BLaER1 (cell line): ENCODE measurements around the gene MAGI3.
"Not testable (repeated sequence)": the region's sequence is repeated elsewhere in the genome, so short reads cannot be mapped to it uniquely, and the experiment has no call there.

Source experiments
- H3K27ac ChIP-seq: shearing (Covaris generic); formaldehyde crosslinking; 2 replicates; pipeline ENCODE4 v1.8.1; 2022
- H3K27me3 ChIP-seq: shearing (Covaris generic); formaldehyde crosslinking; 2 replicates; pipeline ENCODE4 v1.8.1; 2022
- H3K36me3 ChIP-seq: shearing (Covaris generic); formaldehyde crosslinking; 2 replicates; pipeline ENCODE4 v1.8.1; 2022
- H3K4me1 ChIP-seq: shearing (Covaris generic); formaldehyde crosslinking; 2 replicates; pipeline ENCODE4 v1.8.1; 2022
- H3K4me2 ChIP-seq: shearing (Covaris generic); formaldehyde crosslinking; 2 replicates; pipeline ENCODE4 v1.8.1; 2022
- H3K4me3 ChIP-seq: shearing (Covaris generic); formaldehyde crosslinking; 2 replicates; pipeline ENCODE4 v1.8.1; 2022
- H3K9ac ChIP-seq: shearing (Covaris generic); formaldehyde crosslinking; 2 replicates; pipeline ENCODE4 v1.8.1; 2022
- H3K9me3 ChIP-seq: shearing (Covaris generic); formaldehyde crosslinking; 2 replicates; pipeline ENCODE4 v1.8.1; 2022
- H4K20me1 ChIP-seq: shearing (Covaris generic); formaldehyde crosslinking; 2 replicates; pipeline ENCODE4 v1.8.1; 2022
- Cebpa-rat ChIP-seq: shearing (Covaris generic); IDR thresholded peaks from 2 replicates; pipeline ENCODE4 v1.8.1; 2022

The MAGI3 gene

DNA sequence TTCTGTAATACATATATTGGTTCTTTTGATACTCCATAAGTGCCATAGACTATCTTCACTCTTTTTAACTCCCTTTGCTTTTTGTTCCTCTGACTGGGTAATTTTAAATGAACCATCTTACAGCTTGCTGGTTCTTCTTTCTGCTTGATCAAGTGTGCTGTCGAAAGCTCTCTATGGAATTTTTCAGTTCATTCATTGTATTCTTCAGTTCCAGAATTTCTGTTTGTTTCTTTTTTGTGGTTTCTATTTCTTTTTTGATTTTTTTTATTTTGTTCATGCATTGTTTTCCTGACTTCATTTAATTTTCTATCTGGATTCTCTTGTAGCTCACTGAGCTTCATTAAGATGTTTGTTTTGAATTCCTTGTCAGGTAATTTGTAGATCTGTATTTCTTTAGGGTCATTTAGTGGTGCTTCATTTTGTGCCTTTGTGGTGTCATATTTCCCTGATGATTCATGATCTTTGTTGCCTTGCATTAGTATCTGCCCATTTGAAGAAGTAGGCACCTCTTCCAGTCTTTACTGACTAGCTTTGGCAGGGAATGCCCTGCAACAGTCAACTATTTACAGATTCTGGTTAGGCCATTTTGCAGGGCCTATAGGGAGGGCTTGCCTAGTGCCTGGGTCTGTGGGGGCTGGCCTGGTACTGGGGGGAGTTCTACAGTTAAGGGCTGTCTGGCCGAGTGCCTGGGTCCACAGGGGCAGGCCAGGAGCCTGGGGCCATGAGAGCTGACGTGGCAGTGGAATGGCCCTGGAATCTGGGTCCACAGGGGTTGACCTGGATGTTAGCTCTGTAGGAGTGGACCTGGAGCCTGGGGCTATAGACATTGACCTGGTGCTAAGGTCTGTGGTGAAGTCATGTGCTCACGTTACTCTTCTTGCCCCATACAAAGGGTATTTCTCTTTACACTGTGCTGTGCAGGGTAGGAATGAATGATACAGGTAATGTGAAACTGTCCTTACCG, 89.7 kb downstream of the MAGI3 start:
- H3K9ac ChIP-seq, result no peak overlapping the region
- H3K4me1 ChIP-seq, result no peaks in the 10 kb centered on the region
- peaks cover 7% of the 10 kb centered on the region; the same call in 1 of the 2 replicates for H3K36me3 ChIP-seq
- H4K20me1 ChIP-seq, result no peaks in the 10 kb centered on the region
- H3K27ac ChIP-seq, result no peak overlapping the region
- no peaks in the 10 kb centered on the region for H3K27me3 ChIP-seq
- H3K9me3 ChIP-seq, result peaks cover 54% of the 10 kb centered on the region
- no peak overlapping the region for H3K4me3 ChIP-seq
- no peak overlapping the region for H3K4me2 ChIP-seq
- TF ChIP-seq Cebpa-rat, result no peak

DNA sequence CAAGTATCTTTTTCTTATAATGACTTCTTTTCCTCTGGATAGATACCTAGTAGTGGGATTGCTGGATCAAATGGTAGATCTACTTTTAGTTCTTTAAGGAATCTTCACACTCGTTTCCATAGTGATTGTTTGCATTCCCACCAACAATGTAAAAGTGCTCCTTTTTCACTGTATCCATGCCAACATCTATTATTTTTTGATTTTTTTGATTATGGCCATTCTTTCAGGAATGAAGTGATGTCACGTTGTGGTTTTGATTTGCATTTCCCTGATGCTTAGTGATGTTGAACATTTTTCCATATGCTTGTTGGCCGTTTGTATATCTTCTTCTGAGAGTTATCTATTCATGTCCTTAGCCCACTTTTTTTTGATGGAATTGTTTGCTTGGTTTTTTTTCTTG, 94.8 kb downstream of the MAGI3 start:
- Histone ChIP-seq H3K9me3 (peaks cover 57% of the 10 kb centered on the region), H3K36me3 (peaks cover 15% of the 10 kb centered on the region)
- not testable (repeated sequence) for H3K4me3 ChIP-seq, H3K27ac ChIP-seq, H3K27me3 ChIP-seq, H3K9ac ChIP-seq, H3K4me2 ChIP-seq, H4K20me1 ChIP-seq, H3K4me1 ChIP-seq

DNA sequence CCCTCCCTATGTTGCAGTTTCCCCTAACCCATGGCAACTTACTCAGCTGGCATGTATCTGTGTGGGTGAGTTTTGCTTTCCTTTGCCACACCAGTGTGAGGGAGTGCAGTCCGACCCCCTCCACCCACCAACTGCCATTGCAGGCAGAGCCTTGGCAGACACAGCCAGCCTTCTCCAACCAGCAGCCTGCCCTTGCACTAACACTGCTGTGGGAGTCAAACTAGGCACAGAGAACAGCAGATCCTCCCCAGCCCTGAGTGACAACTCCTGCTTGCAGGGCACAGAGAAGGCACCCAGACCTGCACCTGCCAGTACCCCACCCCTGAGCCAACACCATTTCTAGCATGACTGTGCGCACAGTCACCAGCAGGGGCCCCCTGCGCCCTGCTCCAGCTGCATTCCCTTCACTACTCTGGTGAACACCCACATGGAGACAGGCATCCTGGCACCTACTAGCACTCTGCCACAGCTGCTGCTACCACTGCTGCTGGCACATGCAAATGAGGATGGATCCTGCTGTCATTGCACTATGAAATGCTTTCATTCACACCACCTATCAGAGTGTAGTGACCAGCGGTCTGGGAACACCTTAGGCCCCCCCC, 98.4 kb downstream of the MAGI3 start:
- Histone ChIP-seq H3K27ac (no peak overlapping the region), H4K20me1 (no peaks in the 10 kb centered on the region), H3K27me3 (no peaks in the 10 kb centered on the region), H3K4me2 (no peak overlapping the region), H3K4me3 (no peak overlapping the region), H3K36me3 (peaks cover 15% of the 10 kb centered on the region), H3K4me1 (no peaks in the 10 kb centered on the region), H3K9ac (no peak overlapping the region), H3K9me3 (peaks cover 82% of the 10 kb centered on the region)
- TF ChIP-seq Cebpa-rat, result no peak

DNA sequence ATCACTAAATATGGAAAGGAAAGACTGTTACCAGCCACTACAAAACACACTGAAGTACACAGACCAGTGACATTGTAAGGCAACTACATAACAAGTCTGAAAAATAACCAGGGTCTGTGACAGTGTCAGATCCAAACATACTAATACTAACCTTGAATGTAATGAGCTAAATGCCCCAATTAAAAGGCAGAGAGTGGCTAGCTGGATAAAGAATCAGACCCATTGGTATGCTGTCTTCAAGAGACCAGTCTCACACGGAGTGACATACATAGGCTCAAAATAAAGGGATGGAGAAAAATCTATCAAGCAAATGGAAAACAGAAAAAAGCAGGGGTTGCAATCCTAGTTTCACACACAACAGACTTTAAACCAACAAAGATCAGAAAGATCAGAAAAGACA, 100.1 kb downstream of the MAGI3 start:
- peaks cover 80% of the 10 kb centered on the region for H3K9me3 ChIP-seq
- no peak overlapping the region for H3K27ac ChIP-seq
- H4K20me1 ChIP-seq, result no peaks in the 10 kb centered on the region
- no peak overlapping the region for H3K4me2 ChIP-seq
- no peak overlapping the region for H3K9ac ChIP-seq
- H3K4me3 ChIP-seq, result no peak overlapping the region
- no peaks in the 10 kb centered on the region for H3K27me3 ChIP-seq
- no peak for TF ChIP-seq Cebpa-rat
- peaks cover 15% of the 10 kb centered on the region for H3K36me3 ChIP-seq
- H3K4me1 ChIP-seq, result no peaks in the 10 kb centered on the region

DNA sequence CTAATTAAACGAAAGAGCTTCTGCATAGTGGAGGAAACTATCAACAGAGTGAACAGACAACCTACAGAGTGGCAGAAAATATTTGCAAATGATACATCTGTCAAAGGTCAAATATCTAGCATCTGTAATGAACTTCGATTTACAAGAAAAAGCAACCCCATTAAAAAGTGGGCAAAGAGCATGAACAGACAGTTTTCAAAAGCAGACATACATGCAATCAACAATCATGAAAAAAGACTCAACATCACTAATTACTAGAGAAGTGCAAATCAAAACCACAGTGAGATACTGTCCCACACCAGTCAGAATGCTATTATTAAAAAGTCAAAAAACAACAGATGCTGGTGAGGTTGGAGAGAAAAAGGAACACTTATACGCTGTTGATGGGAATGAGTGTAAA, 103.2 kb downstream of the MAGI3 start:
- no peak overlapping the region for H3K4me3 ChIP-seq
- no peaks in the 10 kb centered on the region for H3K27me3 ChIP-seq
- no peaks in the 10 kb centered on the region for H4K20me1 ChIP-seq
- H3K9ac ChIP-seq, result no peak overlapping the region
- no peak overlapping the region for H3K4me2 ChIP-seq
- TF ChIP-seq Cebpa-rat, result no peak
- H3K36me3 ChIP-seq, result peaks cover 10% of the 10 kb centered on the region
- peaks cover 60% of the 10 kb centered on the region for H3K9me3 ChIP-seq
- H3K4me1 ChIP-seq, result no peaks in the 10 kb centered on the region
- no peak overlapping the region for H3K27ac ChIP-seq

DNA sequence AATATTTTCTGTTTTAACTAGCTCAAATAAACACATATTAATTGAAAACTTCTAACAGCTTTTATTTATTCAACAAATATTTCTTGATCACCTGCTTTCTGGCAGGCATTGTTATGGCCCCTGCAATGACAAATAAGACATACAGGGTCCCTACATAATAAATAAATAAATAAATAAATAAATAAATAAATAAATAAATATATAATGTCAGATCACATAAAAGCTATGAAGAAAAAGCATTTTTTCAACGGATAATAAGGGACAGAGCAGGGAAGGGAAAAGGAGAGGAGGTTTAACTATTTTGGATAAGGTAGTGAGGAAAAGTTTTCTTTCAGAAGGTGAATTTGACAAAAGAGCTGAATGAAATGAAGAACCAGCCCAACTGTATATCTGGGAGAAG, 115.0 kb downstream of the MAGI3 start:
- Histone ChIP-seq H3K9me3 (peaks cover 2% of the 10 kb centered on the region), H4K20me1 (no peaks in the 10 kb centered on the region), H3K4me3 (no peak overlapping the region), H3K27ac (no peak overlapping the region), H3K4me1 (no peaks in the 10 kb centered on the region), H3K27me3 (no peaks in the 10 kb centered on the region), H3K36me3 (no peaks in the 10 kb centered on the region), H3K9ac (no peak overlapping the region), H3K4me2 (no peak overlapping the region)
- TF ChIP-seq Cebpa-rat, result no peak

DNA sequence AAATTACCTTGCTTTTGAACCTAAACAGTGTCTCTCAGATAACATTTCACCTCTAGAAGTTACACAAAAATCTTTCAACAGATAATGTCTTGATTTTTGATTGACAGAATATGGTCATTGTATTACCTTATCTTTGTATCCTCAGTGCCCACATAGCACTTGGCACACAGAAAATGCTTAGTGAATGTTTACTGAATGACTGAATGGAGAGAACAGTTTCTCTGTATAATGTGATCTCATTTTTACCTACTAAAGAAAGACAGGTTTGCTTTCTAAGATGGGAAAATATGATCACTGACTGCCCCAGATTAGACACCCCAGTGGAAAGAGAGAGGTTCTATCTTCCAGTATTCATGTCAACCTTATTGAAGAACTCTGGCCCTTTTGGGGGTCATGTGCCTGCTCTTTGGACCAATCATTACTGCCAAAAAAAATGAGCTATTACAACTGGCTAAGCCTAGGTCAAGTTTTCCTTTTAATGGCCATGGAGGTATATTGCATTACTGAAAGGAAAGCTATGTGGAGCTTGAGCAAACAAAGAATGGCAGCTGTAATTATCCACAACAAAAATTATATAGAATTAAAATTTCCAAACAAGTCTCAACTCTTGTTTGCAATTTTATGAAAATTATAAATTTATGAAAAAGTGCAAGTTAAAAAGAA, 117.4 kb downstream of the MAGI3 start:
- no peak overlapping the region for H3K4me3 ChIP-seq
- H3K27me3 ChIP-seq, result no peaks in the 10 kb centered on the region
- no peak overlapping the region for H3K9ac ChIP-seq
- TF ChIP-seq Cebpa-rat, result no peak
- no peaks in the 10 kb centered on the region for H3K4me1 ChIP-seq
- no peaks in the 10 kb centered on the region for H4K20me1 ChIP-seq
- H3K27ac ChIP-seq, result no peak overlapping the region
- peaks cover 17% of the 10 kb centered on the region for H3K9me3 ChIP-seq
- H3K36me3 ChIP-seq, result no peaks in the 10 kb centered on the region
- no peak overlapping the region for H3K4me2 ChIP-seq

DNA sequence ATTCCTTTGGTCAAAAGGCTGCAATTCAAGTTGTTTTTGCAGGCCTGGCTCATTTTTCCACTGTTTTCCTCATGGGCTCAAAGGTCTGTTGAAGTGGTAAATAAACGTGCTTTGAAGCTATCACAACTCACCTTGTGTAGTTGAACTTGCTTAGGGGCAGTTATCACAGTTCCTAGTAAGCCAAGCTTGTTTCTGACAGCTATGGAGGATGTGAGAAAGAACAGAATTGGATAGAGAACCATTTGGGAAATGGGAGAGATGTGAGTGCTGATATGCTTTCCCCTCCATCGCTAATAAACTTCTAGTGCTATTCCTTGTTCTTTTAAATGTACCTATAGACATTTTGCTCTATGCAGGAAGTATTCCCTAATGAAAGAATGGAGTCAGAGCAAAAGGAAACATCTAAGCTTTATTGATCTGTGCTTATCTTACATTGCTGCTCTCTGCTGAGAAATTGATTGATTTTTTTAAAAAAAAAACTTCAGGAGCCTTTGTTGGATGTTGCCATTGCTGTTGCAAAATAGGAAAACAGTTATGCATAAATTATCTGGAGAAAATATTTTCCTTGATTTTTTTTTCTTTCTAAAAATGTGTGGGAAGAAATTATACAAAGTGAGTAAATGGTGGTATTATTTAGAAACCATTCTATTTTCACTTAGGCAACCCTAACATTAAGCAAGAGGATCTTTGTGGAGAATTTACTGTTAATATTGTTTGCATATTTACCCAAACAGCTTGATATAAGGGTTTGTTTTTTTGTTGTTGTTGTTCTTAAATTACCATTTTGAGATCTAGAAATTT, 118.2 kb downstream of the MAGI3 start:
- no peaks in the 10 kb centered on the region for H3K4me1 ChIP-seq
- H3K4me2 ChIP-seq, result no peak overlapping the region

DNA sequence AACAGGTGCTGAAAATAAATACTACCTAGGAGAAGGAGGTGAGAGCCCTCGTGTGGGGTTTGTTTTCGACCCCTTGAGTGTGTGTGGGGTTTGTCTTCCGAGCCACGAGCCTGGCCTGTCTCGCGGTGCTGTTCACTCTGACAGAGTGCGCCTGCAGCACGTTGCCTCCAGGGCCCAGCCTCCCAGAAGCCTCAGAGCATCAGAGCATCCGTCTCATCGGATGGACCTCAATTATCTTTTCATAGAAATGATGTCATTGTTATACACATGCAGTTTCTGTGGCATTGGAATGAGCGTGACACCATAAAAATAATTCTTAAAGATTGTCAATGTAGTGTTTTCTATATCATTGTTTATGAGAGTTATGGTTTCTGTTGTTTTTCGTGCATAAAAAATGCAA, 119.5 kb downstream of the MAGI3 start:
- peaks cover 17% of the 10 kb centered on the region for H3K9me3 ChIP-seq
- not testable (repeated sequence) for H3K4me3 ChIP-seq, H4K20me1 ChIP-seq, H3K36me3 ChIP-seq, H3K27ac ChIP-seq, H3K4me1 ChIP-seq, H3K27me3 ChIP-seq, H3K9ac ChIP-seq, H3K4me2 ChIP-seq

More for the DNA sequence above, 118.2 kb downstream of the MAGI3 start:
- no peak overlapping the region for H3K9ac ChIP-seq
- no peak overlapping the region for H3K27ac ChIP-seq
- no peaks in the 10 kb centered on the region for H3K36me3 ChIP-seq
- no peaks in the 10 kb centered on the region for H3K27me3 ChIP-seq
- no peaks in the 10 kb centered on the region for H4K20me1 ChIP-seq
- peaks cover 17% of the 10 kb centered on the region for H3K9me3 ChIP-seq
- TF ChIP-seq Cebpa-rat, result no peak
- no peak overlapping the region for H3K4me3 ChIP-seq
